K562 (cell line): ENCODE results near the gene NLRP9. TPM values are rescaled to one million over a fixed set of nuclear protein-coding genes. Genes with fewer than 3 reads are reported as not detected.

ENCODE experiments used
- ATAC-seq: fragments of 200-7000 bp; cut with Tn5 transposase; 3 replicates; pipeline ENCODE4 v1.9.1; 2020; ENCODE audit warnings: moderate library complexity
- BruUV-seq: library from RNA; stranded (reverse); fragments of 400-500 nt; replicated peaks from 2 replicates; lab custom pipeline; 2021; lab: Mats Ljungman, UMichigan
- CTCF ChIA-PET: fragments of 300-600 bp; formaldehyde crosslinking; extraction: SDS; loops from one replicate; lab custom pipeline; 2021; ENCODE audit warnings: low intra/inter-chr PET ratio; lab: Yijun Ruan, JAX
- POLR2A ChIA-PET: fragments of 300-600, 350-650 bp; sonication (Branson Sonifier 250); formaldehyde crosslinking; extraction: SDS; loops from one replicate; lab custom pipeline; 2021; ENCODE audit warnings: antibody characterized with exemption, inconsistent platforms; lab: Yijun Ruan, JAX
- DNase-seq, 4 experiments: peaks; one replicate each; pipeline versions ENCODE4 v3.0.0 to v3.0.0-alpha.2; 2011 to 2018; ENCODE audit warnings: low spot score in 3 of 4, mixed read lengths in 3 of 4; ENCODE audit errors: extremely low read depth in 1 of 4
- FAIRE-seq: peaks from 2 replicates; lab custom pipeline; 2011; peaks lifted over from hg19 to GRCh38; lab: Jason Lieb, UNC
- H2AFZ ChIP-seq: 2 replicates; pipeline ENCODE4 v1.6.0; 2011; ENCODE audit warnings: low read depth, low read length, control low read depth, inconsistent platforms
- H3K27ac ChIP-seq: fragments of 200-600 bp; 3 replicates; pipeline ENCODE4 v1.8.0; 2011; ENCODE audit warnings: low read depth, mild to moderate bottlenecking, control low read depth, inconsistent platforms, low read length, moderate library complexity, mixed read lengths; ENCODE audit errors: extremely low read depth
- H3K27me3 ChIP-seq, 2 experiments: fragments of 300-600 bp in 1 of 2; 2 replicates in 1 of 2; 3 replicates in 1 of 2; pipeline versions ENCODE4 v1.6.0 to v1.8.0; 2011; ENCODE audit warnings: inconsistent platforms in 2 of 2, low read length in 2 of 2, mild to moderate bottlenecking in 1 of 2, mixed read lengths in 1 of 2, moderate library complexity in 1 of 2; ENCODE audit not compliant: control insufficient read depth in 2 of 2, insufficient read depth in 2 of 2
- H3K36me3 ChIP-seq: fragments of 300-600 bp; 3 replicates; pipeline ENCODE4 v1.8.0; 2011; ENCODE audit warnings: mild to moderate bottlenecking, low read length, inconsistent platforms; ENCODE audit not compliant: control insufficient read depth, insufficient read depth
- H3K4me1 ChIP-seq, 2 experiments: fragments of 200-600 bp in 1 of 2; replicated peaks in 1 of 2; 2 replicates in 1 of 2; 3 replicates in 1 of 2; pipeline versions ENCODE4 v1.5.1 to v1.8.0; 2011; ENCODE audit warnings: inconsistent platforms in 2 of 2, low read length in 2 of 2, mild to moderate bottlenecking in 1 of 2, mixed read lengths in 1 of 2, moderate library complexity in 1 of 2; ENCODE audit not compliant: control insufficient read depth in 2 of 2, insufficient read depth in 2 of 2
- H3K4me2 ChIP-seq: 2 replicates; pipeline ENCODE4 v1.6.1; 2011; ENCODE audit warnings: low read length, control low read depth, inconsistent platforms, mixed read lengths; ENCODE audit not compliant: insufficient read depth
- H3K4me3 ChIP-seq: fragments of 200-600 bp; sonication (generic), shearing (Covaris generic); 2 replicates; pipeline ENCODE4 v1.5.1; 2016; ENCODE audit warnings: control low read depth, inconsistent platforms
- H3K79me2 ChIP-seq: fragments of 200-600 bp; 3 replicates; pipeline ENCODE4 v1.8.0; 2011; ENCODE audit warnings: low read length, inconsistent platforms; ENCODE audit not compliant: control insufficient read depth, insufficient read depth
- H3K9ac ChIP-seq, 2 experiments: 2 replicates each; pipeline versions ENCODE4 v1.6.0 to v1.6.1; 2011; ENCODE audit warnings: low read depth in 2 of 2, low read length in 2 of 2, control low read depth in 1 of 2, inconsistent platforms in 1 of 2, mild to moderate bottlenecking in 1 of 2, mixed read lengths in 1 of 2; ENCODE audit not compliant: insufficient read depth in 1 of 2
- H3K9me1 ChIP-seq: one replicate; pipeline ENCODE4 v1.6.0; 2011; ENCODE audit warnings: inconsistent platforms, mild to moderate bottlenecking, low read length, moderate library complexity; ENCODE audit not compliant: control insufficient read depth, insufficient read depth
- H3K9me3 ChIP-seq: replicated peaks from 2 replicates; pipeline ENCODE4 v1.5.1; 2011; ENCODE audit warnings: low read depth, low read length, inconsistent platforms; ENCODE audit not compliant: control insufficient read depth, insufficient read depth
- H4K20me1 ChIP-seq: replicated peaks from 2 replicates; pipeline ENCODE4 v1.6.1; 2011; ENCODE audit warnings: low read length, inconsistent platforms, mixed read lengths; ENCODE audit not compliant: control insufficient read depth, insufficient read depth
- ARID1B ChIP-seq: fragments of 450-650 bp; IDR thresholded peaks from 2 replicates; pipeline ENCODE4 v1.6.1; 2016; ENCODE audit warnings: antibody characterized with exemption, mild to moderate bottlenecking, inconsistent platforms
- BRCA1 ChIP-seq, 2 experiments: fragments of 450-650 bp in 1 of 2; sonication (generic) in 1 of 2; formaldehyde crosslinking in 1 of 2; IDR thresholded peaks; 2 replicates each; pipeline versions ENCODE4 v1.5.0 to v1.6.1; 2017 to 2020; ENCODE audit warnings: mild to moderate bottlenecking in 1 of 2, missing genetic modification reagents in 1 of 2
- CREB3L1 ChIP-seq: fragments of 450-650 bp; IDR thresholded peaks from 2 replicates; pipeline ENCODE4 v1.6.1; 2014; ENCODE audit warnings: low read depth, mild to moderate bottlenecking, moderate library complexity, borderline replicate concordance
- FOXK1 ChIP-seq: sonication (generic); formaldehyde crosslinking; IDR thresholded peaks from 2 replicates; pipeline ENCODE4 v1.8.0; 2022; ENCODE audit warnings: missing genetic modification reagents, mild to moderate bottlenecking, borderline replicate concordance
- GATAD2B ChIP-seq: fragments of 450-650 bp; IDR thresholded peaks from 2 replicates; pipeline ENCODE4 v1.6.1; 2017; ENCODE audit warnings: mild to moderate bottlenecking, borderline replicate concordance
- GTF2A2 ChIP-seq: IDR thresholded peaks from 2 replicates; pipeline ENCODE4 v1.6.1; 2016; ENCODE audit warnings: mild to moderate bottlenecking, missing genetic modification characterization, missing compliant biosample characterization
- HNRNPK ChIP-seq: fragments of 200-400 bp; formaldehyde crosslinking; IDR thresholded peaks from one replicate; pipeline ENCODE4 v1.6.1; 2018; ENCODE audit warnings: mild to moderate bottlenecking, low read depth, low read length; ENCODE audit not compliant: poor library complexity, severe bottlenecking
- KLF10 ChIP-seq: fragments of 250-450 bp; sonication (Bioruptor Pico); IDR thresholded peaks from 2 replicates; pipeline ENCODE4 v1.6.1; 2021; ENCODE audit warnings: matching md5 sums
- MAFF ChIP-seq: IDR thresholded peaks from 2 replicates; pipeline ENCODE4 v1.6.1; 2012; ENCODE audit warnings: low read length, improper control_type of control experiment
- MTA3 ChIP-seq: fragments of 450-650 bp; formaldehyde crosslinking; IDR thresholded peaks from 2 replicates; pipeline ENCODE4 v1.6.1; 2017; ENCODE audit warnings: mild to moderate bottlenecking, borderline replicate concordance
- NFXL1 ChIP-seq: fragments of 450-650 bp; formaldehyde crosslinking; IDR thresholded peaks from 2 replicates; pipeline ENCODE4 v1.4.0; 2021; ENCODE audit warnings: mild to moderate bottlenecking
- PHTF2 ChIP-seq: fragments of 250-450 bp; sonication (Bioruptor Pico); IDR thresholded peaks from 2 replicates; pipeline ENCODE4 v1.5.0; 2021; ENCODE audit warnings: mild to moderate bottlenecking
- SFPQ ChIP-seq: fragments of 200-400 bp; formaldehyde crosslinking; IDR thresholded peaks from 2 replicates; pipeline ENCODE4 v1.6.1; 2017; ENCODE audit warnings: mild to moderate bottlenecking, low read depth, low read length, moderate library complexity
- SMAD1 ChIP-seq: fragments of 150-350 bp; IDR thresholded peaks from 2 replicates; pipeline ENCODE4 v1.6.1; 2014; ENCODE audit warnings: low read length, low read depth; ENCODE audit not compliant: partially characterized antibody
- TCF7 ChIP-seq: sonication (generic); IDR thresholded peaks from 2 replicates; pipeline ENCODE4 v1.6.1; 2016; ENCODE audit warnings: antibody characterized with exemption, borderline replicate concordance
- ZNF174 ChIP-seq: fragments of 250-450 bp; sonication (Bioruptor Pico); IDR thresholded peaks from 2 replicates; pipeline ENCODE4 v1.4.0; 2020; ENCODE audit warnings: mild to moderate bottlenecking
- ZNF644 ChIP-seq: fragments of 200-800 bp; sonication (Bioruptor generic); IDR thresholded peaks from 2 replicates; pipeline ENCODE4 v1.6.1; 2016; ENCODE audit warnings: low read depth, missing genetic modification characterization, missing compliant biosample characterization
- WGBS: fragments of 100-300 bp; shearing (Covaris generic); methylation state at CpG from one replicate; pipeline ENCODE4 v1.1.6; 2016; ENCODE audit warnings: low coverage, mixed read lengths; ENCODE audit not compliant: insufficient coverage; ENCODE audit errors: missing lambda C conversion rate; 5-methylcytosine and 5-hydroxymethylcytosine counted together
- in situ Hi-C: fragments of 300-500 bp; cut with MboI; formaldehyde crosslinking; loops from 4 replicates; pipeline ENCODE4 v1.15.0; 2018; ENCODE audit warnings: inconsistent platforms, mixed read lengths
- intact Hi-C: fragments of 100-400 bp; cut with micrococcal nuclease; formaldehyde crosslinking; loops from 2 replicates; pipeline ENCODE4 v1.14.2; 2022
- polyA plus RNA-seq, 8 experiments: library from polyadenylated mRNA; depleted of rRNA in 4 of 8; stranded (reverse) in 5 of 8; unstranded in 3 of 8; fragments of >200 nt; fragmentation: Nextera tagmentation in 2 of 8; fragmentation: Illumina TruSeq in 1 of 8; extraction: Ambion mirVana in 2 of 8; extraction: Trizol in 1 of 8; gene quantifications; 2 replicates each; pipeline versions ENCODE4 v1.2.1 to v1.2.3, GENCODE V29; 2011 to 2014; ENCODE audit warnings: inconsistent platforms in 1 of 8, missing spikeins in 1 of 8
- total RNA-seq, 7 experiments: library from RNA; depleted of rRNA in 6 of 7; stranded (reverse); fragments of >200 nt in 6 of 7; fragmentation: Illumina TruSeq in 2 of 7; extraction: Trizol in 2 of 7; gene quantifications; 2 replicates each; pipeline versions ENCODE4 v1.2.1 to v1.2.3, GENCODE V29; 2011 to 2021; ENCODE audit warnings: low replicate concordance in 1 of 7
- TF ChIP-seq, protein P1 (sequence below), 2 experiments: fragments of 450-650 bp in 1 of 2; sonication (generic) in 1 of 2; formaldehyde crosslinking in 1 of 2; IDR thresholded peaks in 1 of 2; conservative IDR thresholded peaks in 1 of 2; 2 replicates each; pipeline versions ENCODE4 v1.6.1 to v1.8.1; 2016 to 2023; ENCODE audit warnings: mild to moderate bottlenecking in 2 of 2, moderate library complexity in 2 of 2, inconsistent platforms in 1 of 2, missing genetic modification reagents in 1 of 2

The NLRP9 gene
- total and polyA plus RNA-seq, 9 of the 15 experiments (the other 6 are each of a cell fraction or from before 2014, with no cell fraction given) = not detected

GRCh38 chr19:55702131-55702627 lies 36.0 kb downstream of the NLRP9 start:
- H4K20me1 ChIP-seq = peaks cover 28% of the 10 kb centered on the region
- peak; percentile 85 for ATAC-seq
- peak; percentile 98 for FAIRE-seq
- peak overlapping the region in 1 of 2 experiments; percentile 36; a peak in 1 of 4 replicates for H3K9ac ChIP-seq
- H3K27me3 ChIP-seq = no peaks in the 10 kb centered on the region
- no TSS peak for BruUV-seq
- H3K27ac ChIP-seq = no peak overlapping the region
- peaks cover 4% of the 10 kb centered on the region for H3K9me1 ChIP-seq
- intact Hi-C loops (loop anchor here (10.0 kb wide), 1 partner anchor 103 kb away; no protein-coding TSS in a partner anchor), in situ Hi-C loops (no loop called here)
- H3K4me3 ChIP-seq = no peak overlapping the region
- H3K4me1 ChIP-seq = peaks cover 10 to 28% of the 10 kb centered on the region in 2 experiments; a peak in 4 of 5 replicates
- POLR2A ChIA-PET = interaction anchor here (0.5 to 1.2 kb wide), 5 partner anchors 19 to 48 kb away, joined by 3 to 6 read pairs (median 3); partner anchors contain the start of gene U2AF2
- CTCF ChIA-PET = no interaction called here
- H3K9me3 ChIP-seq = no peaks in the 10 kb centered on the region; the same call in 1 of the 2 replicates
- WGBS = 0% methylated on average over 13 of the region's 13 CpGs
- H3K4me2 ChIP-seq = peak overlapping the region; percentile 33; the same call in 1 of the 2 replicates
- peaks cover 34% of the 10 kb centered on the region; the same call in 2 of the 3 replicates for H3K36me3 ChIP-seq
- DNase-seq = peak; percentile 67 to 86 (median 76)
- no peaks in the 10 kb centered on the region for H3K79me2 ChIP-seq
- no peak overlapping the region for H2AFZ ChIP-seq
- TF ChIP-seq BRCA1 (IDR thresholded peaks at IDR 0.05) (no peak), BRCA1 (CRISPR knock-in tag; IDR thresholded peaks at IDR 0.05) (no peak), TCF7 (no peak), ZNF644 (tag) (peak; percentile 65; the same call in 1 of the 2 replicates), MAFF (no peak), ARID1B (peak; percentile 95), PHTF2 (CRISPR knock-in tag) (no peak), CREB3L1 (peak; percentile 31; the same call in 1 of the 2 replicates), FOXK1 (no peak), MTA3 (peak; percentile 82), GTF2A2 (tag) (no peak), NFXL1 (CRISPR knock-in tag) (no peak), KLF10 (no peak), HNRNPK (no peak), SMAD1 (no peak), GATAD2B (peak; percentile 63; the same call in 1 of the 2 replicates), SFPQ (no peak), ZNF174 (no peak)
- TF ChIP-seq, protein P1, sequence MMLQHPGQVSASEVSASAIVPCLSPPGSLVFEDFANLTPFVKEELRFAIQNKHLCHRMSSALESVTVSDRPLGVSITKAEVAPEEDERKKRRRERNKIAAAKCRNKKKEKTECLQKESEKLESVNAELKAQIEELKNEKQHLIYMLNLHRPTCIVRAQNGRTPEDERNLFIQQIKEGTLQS (IDR thresholded peaks at IDR 0.05) = no peak
- TF ChIP-seq, protein P1 (CRISPR knock-in tag; conservative IDR thresholded peaks at IDR 0.05) = no peak
